Mesothelial cell of epicardium (in vitro differentiated cells): ENCODE data around the gene IPO11. TPM values are rescaled to one million over a fixed set of nuclear protein-coding genes. Genes with fewer than 3 reads are reported as not detected.

Source experiments
- DNase-seq, 2 experiments: peaks; one replicate each; pipeline ENCODE4 v3.0.0; 2021; ENCODE audit warnings: low spot score in 2 of 2; ENCODE audit not compliant: unreplicated experiment in 2 of 2
- H3K27ac Mint-ChIP-seq: 2 replicates; pipeline ENCODE4 v1.8.0; 2021; ENCODE audit warnings: mixed read lengths
- H3K27me3 Mint-ChIP-seq: 2 replicates; pipeline ENCODE4 v1.8.0; 2021; ENCODE audit warnings: low read depth, mixed read lengths
- H3K36me3 Mint-ChIP-seq: 2 replicates; pipeline ENCODE4 v1.8.0; 2021; ENCODE audit warnings: mixed read lengths
- H3K4me1 Mint-ChIP-seq: 2 replicates; pipeline ENCODE4 v1.8.0; 2021; ENCODE audit warnings: mixed read lengths
- H3K4me3 Mint-ChIP-seq: 2 replicates; pipeline ENCODE4 v1.8.0; 2021; ENCODE audit warnings: mild to moderate bottlenecking, moderate library complexity, mixed read lengths
- H3K9me3 Mint-ChIP-seq: 2 replicates; pipeline ENCODE4 v1.8.0; 2021; ENCODE audit warnings: mixed read lengths
- total RNA-seq: library from RNA; stranded (reverse); gene quantifications from 3 replicates; pipeline ENCODE4 v1.2.1, GENCODE V29; 2021
- TF ChIP-seq, protein P1 (sequence below): fragments of 200-600 bp; sonication (generic); IDR thresholded peaks from one replicate; pipeline ENCODE4 v1.5.0; 2021; ENCODE audit warnings: antibody characterized with exemption; ENCODE audit not compliant: unreplicated experiment

The IPO11 gene
- total RNA-seq, 1 donor from 2014 or later = 31.9 TPM

- peaks cover 18% of the 10 kb centered on the region for H3K36me3 Mint-ChIP-seq
- no peaks in the 10 kb centered on the region for H3K9me3 Mint-ChIP-seq
- DNase-seq = no peak
- no peaks in the 10 kb centered on the region for H3K4me1 Mint-ChIP-seq
- TF ChIP-seq, protein P1, sequence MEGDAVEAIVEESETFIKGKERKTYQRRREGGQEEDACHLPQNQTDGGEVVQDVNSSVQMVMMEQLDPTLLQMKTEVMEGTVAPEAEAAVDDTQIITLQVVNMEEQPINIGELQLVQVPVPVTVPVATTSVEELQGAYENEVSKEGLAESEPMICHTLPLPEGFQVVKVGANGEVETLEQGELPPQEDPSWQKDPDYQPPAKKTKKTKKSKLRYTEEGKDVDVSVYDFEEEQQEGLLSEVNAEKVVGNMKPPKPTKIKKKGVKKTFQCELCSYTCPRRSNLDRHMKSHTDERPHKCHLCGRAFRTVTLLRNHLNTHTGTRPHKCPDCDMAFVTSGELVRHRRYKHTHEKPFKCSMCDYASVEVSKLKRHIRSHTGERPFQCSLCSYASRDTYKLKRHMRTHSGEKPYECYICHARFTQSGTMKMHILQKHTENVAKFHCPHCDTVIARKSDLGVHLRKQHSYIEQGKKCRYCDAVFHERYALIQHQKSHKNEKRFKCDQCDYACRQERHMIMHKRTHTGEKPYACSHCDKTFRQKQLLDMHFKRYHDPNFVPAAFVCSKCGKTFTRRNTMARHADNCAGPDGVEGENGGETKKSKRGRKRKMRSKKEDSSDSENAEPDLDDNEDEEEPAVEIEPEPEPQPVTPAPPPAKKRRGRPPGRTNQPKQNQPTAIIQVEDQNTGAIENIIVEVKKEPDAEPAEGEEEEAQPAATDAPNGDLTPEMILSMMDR = no peak
- no peak overlapping the region for H3K27ac Mint-ChIP-seq
- H3K4me3 Mint-ChIP-seq = no peak overlapping the region
- H3K27me3 Mint-ChIP-seq = no peaks in the 10 kb centered on the region
These were observed 37.7 kb downstream of the IPO11 start for GRCh38 chr5:62450259-62450658.

DNA sequence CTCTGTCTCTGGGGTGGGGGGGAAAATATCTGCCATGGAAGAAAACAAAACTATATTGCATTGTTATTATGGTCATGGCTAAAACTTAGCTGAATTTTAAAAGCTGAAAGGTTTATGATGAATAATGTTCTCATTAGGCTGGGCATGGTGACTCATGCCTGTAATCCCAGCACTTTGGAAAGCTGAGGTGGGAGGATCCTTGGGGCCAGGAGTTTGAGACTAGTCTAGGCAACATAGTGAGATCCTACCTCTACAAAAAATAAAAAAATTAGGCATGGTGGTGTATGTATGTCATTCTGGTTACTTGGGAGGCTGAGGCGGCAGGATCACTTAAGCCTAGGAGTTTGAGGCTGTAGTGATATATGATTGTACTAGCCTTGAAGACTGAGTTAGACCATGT, 44.5 kb downstream of the IPO11 start:
- no peak for DNase-seq
- TF ChIP-seq, protein P1 = no peak
- no peaks in the 10 kb centered on the region for H3K9me3 Mint-ChIP-seq
- H3K36me3 Mint-ChIP-seq = peaks cover 4% of the 10 kb centered on the region
- H3K27ac Mint-ChIP-seq = no peak overlapping the region
- H3K27me3 Mint-ChIP-seq = no peaks in the 10 kb centered on the region
- H3K4me1 Mint-ChIP-seq = peaks cover 11% of the 10 kb centered on the region
- H3K4me3 Mint-ChIP-seq = no peak overlapping the region

DNA sequence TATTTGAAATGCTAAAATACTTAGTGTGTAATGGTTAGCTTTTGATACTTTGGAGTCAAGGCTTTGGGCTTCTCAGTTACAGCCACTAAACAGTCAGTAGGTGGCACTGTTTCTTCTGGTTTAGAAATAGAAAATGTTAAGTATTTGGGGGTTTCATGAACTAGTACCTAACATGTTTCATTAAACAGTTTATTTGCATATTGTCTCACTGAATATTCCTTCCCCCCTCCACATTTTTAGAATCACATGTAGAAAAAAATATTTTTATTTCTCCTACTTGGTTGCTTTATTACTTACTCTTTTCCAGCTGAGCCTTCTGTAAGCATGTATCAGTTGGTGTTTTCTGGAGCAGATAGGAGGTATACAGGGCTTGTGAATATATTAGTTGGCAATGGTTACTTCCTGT, 48.0 kb downstream of the IPO11 start:
- Mint-ChIP-seq H3K9me3 (no peaks in the 10 kb centered on the region), H3K4me3 (no peak overlapping the region), H3K36me3 (no peaks in the 10 kb centered on the region), H3K4me1 (peaks cover 11% of the 10 kb centered on the region), H3K27me3 (no peaks in the 10 kb centered on the region), H3K27ac (no peak overlapping the region)
- TF ChIP-seq, protein P1 = peak; percentile 72
- DNase-seq = no peak

- Mint-ChIP-seq H3K4me3 (no peak overlapping the region), H3K27me3 (no peaks in the 10 kb centered on the region), H3K9me3 (no peaks in the 10 kb centered on the region), H3K4me1 (peaks cover 18% of the 10 kb centered on the region), H3K36me3 (no peaks in the 10 kb centered on the region), H3K27ac (no peak overlapping the region)
- TF ChIP-seq, protein P1 = no peak
- DNase-seq = no peak
These were observed 49.0 kb downstream of the IPO11 start for GRCh38 chr5:62461561-62461960.

DNA sequence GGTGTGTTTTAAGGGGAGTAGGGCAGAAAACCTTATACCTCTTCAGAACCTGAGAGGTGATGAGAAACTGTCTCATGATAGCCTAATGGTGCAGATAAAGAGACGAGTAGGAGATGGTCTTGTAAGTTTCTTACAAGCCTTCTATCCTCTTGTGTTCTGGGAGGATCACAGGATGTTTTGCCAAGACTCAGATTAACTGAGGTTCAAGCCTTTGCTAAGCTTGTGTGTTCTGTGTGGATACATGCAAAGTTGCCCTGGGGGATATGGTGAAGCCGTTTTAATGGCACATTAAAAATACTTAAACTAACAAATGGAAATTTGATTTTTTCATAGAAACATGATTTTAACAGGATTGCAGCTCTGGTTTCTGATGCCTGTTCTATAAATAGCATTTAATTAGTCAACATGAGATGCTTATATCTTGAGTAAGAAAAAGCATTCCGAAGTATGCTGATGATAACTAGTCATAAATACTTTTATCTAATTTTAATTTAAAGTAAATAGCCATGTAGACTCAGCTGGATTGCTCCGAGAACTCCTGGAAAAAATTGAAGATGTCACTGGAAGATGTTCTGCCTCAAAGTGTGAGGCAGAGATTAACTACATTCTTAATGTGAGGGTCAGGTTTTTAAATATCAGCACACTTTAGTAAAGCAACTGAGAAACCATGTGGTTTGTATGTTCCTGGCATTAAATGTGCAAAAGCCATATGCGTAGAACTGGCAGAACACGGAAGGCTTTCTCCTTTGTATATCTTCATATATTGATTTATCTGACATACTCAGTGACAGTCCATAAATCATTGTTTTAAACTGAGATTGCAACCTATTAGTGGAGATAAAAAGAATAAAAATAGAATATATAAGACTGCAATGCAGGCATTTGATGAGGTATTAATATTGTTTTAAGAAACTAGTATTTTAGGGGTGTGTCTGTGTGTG, 53.7 kb downstream of the IPO11 start:
- Mint-ChIP-seq H3K27me3 (no peaks in the 10 kb centered on the region), H3K4me1 (peaks cover 15% of the 10 kb centered on the region), H3K9me3 (no peaks in the 10 kb centered on the region), H3K27ac (no peak overlapping the region), H3K4me3 (no peak overlapping the region), H3K36me3 (peaks cover 16% of the 10 kb centered on the region)
- TF ChIP-seq, protein P1 = no peak
- no peak for DNase-seq
